C1 segment of cervical spinal cord (tissue), 14 donors: ENCODE measurements around the gene FBXL2.
A peak's percentile ranks its signal among the peaks of the same experiment; 100 is the strongest.
"Not testable (repeated sequence)": the region's sequence is repeated elsewhere in the genome, so short reads cannot be mapped to it uniquely, and the experiment has no call there.

Experiments used
- DNase-seq, 14 donors: peaks; one replicate each; lab custom pipeline; 2025; lab: John Stamatoyannopoulos, UW

FBXL2 gene

DNA sequence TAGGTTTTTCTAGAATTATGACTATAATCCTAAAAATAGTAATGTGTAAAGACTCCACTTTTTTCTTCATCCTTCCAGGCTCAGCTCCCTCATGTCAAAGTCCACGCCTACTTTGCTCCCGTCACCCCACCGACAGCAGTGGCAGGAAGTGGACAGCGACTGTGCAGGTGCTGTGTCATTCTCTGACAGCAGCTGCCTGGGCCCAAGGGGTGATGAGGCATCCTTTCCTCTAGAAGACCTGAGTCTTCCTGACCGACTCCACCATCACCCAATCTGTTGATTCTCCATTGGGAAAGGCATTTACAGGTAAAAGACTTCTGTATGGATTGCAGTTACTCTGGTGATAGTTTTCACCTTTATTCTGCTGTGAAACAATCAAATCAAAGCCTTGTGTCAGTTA is 108.2 kb downstream of the FBXL2 start:
- no peak for DNase-seq

DNA sequence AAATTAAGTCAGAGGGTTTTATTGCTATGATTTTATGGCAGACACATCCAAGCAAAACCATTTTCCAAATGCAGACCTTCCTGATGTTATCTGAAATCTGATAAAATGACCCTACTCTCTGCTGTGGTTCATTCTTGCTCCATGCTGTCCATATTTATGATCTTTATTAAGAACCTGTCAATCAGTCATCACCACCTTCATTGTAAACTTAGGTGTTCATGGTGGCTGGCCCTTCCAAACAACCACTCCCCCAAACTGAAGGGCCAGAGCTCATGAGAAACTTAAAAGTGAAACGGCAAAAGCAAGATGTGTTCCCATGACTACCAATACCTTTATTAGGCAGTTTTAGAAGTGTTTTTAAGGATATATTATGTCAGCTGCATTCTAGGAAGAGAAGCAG is 109.4 kb downstream of the FBXL2 start:
- DNase-seq, result no peak

DNA sequence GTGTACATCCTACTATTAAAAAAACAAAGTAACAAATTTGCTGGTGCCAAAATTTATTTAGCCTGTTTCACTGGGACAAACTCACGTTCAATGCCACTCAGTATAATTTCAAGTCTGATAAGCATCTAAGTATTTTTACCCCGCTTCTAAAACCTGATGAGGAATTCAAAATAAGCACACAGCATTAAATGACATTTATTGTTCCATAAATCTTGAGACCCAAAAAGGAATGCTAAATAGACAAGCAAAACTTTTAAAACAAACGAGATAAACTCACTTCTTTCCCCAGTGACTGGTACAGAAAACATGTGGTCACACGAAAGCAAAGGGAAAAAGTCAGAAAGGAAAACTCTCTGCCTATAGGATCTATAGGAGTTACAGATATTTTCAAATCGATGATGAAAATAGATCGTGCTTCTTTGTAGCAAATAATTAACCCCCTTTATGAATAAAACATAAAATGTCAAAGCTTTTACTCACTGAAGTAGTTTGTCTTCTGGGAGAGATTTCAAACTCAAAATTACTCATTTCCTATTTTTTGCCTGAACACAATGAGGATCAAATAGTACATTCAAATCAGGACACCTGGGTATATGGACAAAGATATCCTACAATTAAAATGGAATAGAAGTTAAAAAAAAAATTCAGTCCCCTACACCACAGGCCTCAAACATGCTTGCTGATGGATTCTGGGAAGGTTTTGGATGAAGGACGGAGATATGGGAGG is 111.3 kb downstream of the FBXL2 start:
- no peak for DNase-seq

DNA sequence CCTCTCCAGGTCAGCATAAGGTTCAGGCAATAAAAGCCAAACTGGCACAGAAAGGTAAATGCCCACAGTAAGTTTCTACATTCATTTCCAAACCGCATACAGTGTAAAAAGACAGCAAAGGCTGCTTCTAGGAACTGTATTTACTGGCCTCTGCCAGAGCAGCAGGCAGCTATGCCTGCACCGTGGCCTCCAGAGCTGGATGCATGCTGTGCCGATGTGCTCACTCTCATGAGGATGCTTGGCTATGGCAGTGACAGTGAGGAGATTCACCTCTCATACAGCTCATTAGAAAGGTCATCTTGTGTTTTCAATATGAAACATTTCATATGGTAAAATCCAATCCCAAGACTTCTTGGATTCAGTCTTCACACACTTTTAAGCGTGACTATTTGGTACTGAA is 112.7 kb downstream of the FBXL2 start:
- peak in 1 of 14 donors; percentile 15 for DNase-seq

DNA sequence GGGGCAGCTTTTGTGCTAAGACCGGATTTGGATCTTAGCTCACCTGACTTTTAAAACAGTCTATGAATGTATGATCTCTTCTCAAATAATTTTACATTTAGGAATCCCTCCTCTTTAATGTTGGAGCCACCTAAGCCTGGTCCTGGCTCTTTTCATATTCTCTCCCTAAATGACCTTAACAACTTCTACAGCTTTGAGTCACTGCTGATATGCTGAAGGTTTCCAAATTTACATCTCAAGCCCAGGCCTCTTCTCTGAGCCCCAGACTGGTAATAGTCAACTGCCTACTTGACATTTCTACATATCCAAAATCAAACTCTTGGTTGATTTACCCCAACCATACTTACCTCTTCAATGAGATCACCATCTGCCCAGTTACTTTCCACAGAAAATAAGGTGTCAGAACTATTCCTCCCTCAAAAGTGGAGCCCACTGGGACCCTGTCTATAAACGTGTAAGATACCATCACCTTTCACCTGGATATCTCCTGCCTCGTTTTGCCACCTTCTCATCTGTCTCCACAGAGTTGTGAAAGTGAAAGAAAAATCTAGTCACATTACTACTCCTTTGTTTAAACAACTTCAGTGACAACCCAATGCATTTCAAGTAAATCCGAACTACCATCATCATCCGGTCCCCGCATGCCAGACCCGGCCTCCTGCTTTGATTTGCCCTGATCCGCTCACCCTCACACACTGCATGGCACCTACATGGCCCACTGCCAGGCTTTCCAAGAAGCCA is 114.2 kb downstream of the FBXL2 start:
- DNase-seq, result no peak

DNA sequence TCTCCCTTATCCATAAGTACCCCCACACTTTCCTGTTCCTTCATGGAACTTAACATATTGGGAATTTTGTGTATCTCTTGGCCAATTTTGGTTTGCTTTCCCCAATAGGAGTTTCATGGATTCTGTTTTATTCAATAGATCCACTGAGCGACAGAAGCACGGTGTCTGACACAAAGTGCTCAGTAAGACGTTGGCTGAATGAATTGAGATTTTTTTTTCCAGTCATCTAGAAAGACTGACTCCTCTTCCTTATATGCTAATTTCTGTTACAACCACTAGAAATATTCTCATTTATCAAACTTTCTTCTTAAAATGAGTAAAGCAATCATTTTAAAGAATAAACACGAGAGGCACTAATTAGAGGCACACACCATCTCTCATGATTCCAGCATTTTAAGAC is 114.9 kb downstream of the FBXL2 start:
- DNase-seq, result no peak

DNA sequence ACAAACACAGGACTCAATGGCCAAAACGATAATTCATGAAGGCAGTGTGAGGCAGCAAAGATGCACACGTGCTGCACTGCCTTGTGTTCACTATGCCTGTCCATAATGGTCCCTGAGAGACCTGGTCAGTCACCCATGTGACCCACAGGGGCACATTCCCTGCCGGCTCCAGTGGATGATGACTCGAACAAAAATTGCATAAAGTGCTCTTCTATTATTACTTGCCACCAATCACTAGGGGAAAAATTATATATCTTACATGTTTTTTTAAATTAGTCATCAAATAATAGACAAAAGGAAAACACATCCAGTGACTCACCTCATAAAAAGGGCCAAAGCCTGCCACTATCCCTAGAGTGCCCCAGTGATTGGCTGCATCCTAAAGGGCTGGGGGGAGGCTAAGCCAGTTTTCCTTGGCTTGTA is 115.5 kb downstream of the FBXL2 start:
- DNase-seq, result no peak

DNA sequence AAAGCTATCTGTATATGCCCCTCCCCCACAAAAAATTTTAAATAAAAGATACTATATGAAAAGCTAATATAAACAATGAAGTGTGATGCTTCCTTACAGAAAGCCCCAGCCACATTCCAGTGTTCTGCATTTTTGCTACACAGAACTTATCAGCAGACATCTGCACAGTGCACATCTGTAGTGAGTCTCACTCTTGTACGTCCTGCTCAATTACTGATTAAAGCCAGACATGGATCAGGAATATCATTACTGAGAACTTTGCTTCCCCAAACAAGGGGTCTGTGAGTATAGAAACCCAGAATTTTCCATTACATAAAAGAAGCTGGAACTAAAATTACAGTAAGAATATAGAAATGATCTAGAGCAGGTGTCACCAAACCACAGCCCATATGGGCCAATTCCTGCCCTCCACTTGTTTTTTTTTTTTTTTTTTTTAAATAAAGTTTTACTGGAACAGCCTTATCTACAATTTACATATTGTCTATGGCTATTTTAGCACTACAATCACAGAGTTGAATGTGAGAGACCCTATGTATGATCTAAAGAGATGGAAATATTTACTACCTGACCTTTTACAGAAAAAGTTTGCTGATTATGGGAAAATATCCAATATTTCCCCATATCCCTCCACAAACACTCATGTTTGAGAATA is 117.3 kb downstream of the FBXL2 start:
- DNase-seq, result no peak

DNA sequence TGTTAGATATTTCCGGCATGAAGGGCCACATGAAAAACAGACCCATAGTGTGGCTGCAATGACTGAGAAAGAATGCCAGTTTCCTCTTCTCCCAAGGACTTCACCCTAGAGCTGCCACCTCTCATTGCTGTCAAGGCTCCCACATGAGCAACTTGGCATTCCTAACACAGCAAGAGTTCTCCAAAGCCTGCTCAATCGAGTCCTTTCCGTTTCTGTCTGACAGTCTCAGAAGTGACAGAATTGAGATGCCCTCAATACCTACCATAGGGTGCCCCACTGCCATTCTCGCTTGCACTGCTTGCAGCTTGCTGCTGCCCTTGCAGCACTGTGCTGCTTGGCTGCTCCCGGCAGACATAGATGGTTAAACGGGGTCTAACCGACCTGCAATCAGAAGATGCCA is 118.7 kb downstream of the FBXL2 start:
- DNase-seq, result no peak

DNA sequence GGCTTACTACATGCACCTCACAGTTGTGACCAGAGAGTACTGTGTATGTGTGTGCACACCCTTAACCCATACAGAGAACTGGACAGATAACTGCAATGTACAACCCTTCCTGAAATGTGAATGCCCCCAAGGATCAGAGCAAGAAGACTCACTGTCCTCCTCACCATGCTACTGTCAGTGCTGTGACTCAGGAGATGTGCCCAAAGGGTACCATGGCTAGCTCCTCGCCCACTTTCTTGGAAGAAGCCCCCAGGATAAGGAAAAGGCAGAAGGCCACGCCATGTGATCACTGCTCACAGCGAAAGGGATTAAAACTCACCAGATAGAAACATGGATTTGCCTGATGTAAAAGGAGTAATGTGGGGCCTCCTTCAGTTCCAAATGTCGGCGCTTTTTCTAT is 121.2 kb downstream of the FBXL2 start:
- peak in 1 of 14 donors; percentile 2 for DNase-seq

DNA sequence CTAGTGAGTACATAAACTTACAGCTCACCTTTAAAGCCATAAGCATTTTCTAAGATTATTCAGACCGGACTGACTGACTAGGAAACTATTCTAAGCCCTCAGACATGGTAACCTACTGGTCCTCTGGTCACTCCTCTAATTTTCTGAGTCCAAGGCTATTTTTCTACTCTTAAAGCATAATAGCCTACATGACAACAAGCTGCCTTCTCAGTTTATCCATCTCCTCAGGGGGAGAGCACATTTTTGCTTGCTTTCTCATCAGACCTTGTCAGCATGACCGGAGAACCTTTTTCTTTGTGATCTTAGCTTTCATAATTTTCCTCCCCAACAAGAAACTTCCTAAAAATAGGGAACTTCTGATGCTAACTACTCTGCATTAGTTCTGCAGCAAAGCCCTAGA is 124.5 kb downstream of the FBXL2 start:
- no peak for DNase-seq

DNA sequence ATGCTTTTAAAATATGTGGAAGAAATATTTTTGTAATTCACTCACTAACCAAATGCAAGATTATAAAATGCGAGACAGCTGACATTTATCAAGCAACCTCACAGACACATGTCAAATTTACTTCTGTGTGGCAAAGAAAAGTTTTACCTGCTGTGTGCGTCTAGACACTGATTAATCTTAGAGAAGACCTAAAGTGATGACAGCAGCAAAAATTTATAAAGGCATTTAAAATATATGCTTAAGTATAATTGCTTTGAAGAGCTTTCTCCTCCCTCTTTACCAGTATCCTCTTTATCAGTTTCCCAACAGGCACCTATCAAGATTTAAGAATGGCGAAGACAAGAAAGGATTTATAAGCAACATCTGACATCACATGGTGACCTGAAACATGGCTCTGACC is 125.7 kb downstream of the FBXL2 start:
- DNase-seq, result no peak

DNA sequence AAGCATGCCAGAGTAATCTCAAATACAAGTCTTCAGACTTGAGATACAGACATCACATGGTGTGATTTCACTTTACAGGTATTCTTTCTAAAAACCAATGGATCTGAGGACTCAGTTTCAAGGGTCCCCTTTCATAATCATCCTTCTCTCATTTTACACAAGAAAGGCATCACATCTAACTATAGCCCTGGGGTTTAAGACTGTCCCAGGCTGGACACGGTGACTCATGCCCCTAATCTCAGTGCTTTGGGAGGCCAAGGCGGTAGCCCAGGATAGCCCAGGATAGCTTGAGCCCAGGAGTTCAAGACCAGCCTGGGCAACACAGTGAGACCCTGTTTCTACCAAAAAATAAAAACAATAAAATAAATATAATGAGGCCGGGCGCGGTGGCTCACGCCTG is 126.5 kb downstream of the FBXL2 start:
- DNase-seq, result no peak

DNA sequence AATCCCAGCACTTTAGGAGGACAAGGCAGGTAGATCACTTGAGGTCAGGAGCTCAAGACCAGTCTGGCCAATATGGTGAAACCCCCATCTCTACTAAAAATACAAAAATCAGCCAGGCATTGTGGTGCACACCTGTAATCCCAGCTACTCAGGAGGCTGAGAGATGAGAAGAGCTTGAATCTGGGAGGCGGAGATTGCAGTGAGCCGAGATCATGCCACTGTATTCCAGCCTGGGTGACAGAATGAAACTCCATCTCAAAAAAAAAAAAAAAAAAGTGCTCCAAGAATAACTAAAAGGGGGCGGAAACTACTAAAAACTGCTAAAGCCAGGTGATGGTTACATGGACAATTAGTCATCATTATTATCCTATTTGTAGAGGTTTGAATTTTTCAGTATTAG is 133.6 kb downstream of the FBXL2 start:
- not testable (repeated sequence) for DNase-seq

DNA sequence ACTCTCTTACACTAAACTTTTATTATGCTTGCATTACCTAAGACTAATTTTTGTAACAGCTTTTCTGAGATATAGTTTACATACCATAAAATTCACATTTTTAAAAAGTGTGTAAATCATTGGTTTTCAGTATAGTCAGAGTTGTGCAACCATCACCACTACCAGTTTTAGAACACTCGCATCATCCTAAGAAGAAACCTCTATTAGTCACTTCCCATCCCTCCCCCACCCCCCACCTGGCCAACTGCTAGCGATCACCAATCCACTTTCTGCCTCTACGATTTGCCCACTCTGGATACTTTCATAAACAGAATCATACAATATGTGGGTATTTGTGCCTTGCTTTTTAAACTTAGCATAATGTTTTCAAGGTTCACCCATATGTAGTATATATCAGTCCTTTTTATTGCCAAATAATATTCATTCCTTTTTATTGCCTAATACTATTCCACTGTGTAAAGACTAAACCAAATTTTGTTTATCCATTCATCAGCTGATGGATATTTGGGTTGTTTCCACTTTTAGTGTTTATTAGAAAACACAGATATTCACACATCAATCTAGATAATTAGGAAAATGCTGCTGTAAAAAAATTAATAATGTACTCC is 139.9 kb downstream of the FBXL2 start:
- DNase-seq, result no peak

DNA sequence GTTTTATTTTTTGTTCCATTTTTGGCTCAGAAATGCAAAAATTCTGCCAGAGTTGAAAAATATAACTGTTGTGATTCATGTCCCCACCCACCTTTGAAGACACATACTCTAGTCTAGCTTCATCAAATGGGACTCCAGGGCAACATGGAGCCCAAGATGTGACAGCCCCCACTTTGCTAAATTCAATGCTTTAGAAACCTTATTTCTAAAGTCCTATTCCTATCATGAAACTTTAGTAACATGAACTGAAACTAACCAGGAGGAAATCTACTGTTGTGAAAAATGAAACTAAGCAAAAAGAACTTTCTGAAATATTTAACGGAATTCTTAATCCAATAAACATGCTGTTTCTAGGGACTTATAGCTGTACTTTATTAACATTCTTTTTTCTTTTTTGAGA is 142.7 kb downstream of the FBXL2 start:
- no peak for DNase-seq

DNA sequence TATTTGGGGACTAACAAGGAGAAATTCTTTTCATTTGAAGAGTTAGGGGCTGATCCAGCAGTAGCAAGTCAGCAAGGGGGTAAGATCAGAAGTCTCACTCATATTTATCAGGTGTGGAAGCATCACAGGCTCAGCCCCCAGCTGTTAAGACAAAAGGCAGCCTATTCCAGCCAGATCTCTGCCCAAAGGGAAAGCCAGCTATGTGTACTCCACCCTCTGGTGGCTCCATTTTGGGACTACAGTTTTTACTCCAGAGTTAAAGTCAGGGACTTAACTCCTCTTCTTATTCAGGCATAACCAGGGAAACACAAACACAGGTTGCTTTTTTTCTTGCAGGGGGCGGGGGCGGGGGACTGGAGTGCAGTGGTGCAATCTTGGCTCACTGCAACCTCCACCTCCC is 143.7 kb downstream of the FBXL2 start:
- DNase-seq, result no peak

DNA sequence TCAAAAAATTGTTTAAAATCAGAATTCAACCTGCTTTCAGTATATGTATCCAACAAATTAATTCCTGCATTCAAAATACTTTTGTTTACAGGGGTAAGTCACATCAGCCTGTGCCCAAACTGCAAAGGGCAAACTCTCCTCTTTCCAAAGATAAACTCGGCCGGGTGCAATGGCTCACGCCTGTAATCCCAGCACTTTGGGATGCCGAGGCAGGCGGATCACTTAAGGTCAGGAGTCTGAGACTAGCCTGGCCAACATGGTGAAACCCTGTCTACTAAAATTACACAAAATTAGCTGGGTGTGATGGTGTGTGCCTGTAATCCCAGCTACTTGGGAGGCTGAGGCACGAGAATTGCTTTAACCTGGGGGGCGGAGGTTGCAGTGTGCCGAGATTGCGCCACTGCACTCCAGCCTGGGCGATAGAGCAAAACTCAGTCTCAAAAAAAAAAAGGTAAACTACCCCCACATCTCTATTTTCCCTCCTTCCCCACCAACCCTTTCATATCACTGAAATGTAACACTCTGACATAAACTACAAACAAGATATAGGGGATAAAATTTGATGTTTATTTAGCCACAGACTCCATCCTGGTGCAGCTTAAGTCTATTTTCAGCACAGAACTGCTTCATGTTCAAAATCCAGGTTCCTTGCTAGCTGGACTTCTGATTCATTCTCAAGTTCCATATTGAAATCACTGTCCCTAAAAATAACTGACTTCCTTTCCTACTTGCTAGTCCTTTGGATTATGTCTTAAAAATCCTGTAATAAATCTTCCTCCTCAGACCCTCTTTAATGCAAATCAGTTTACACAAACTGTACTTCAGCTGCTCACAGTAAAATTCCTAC is 147.6 kb downstream of the FBXL2 start:
- peak in 1 of 14 donors; percentile 32 for DNase-seq

DNA sequence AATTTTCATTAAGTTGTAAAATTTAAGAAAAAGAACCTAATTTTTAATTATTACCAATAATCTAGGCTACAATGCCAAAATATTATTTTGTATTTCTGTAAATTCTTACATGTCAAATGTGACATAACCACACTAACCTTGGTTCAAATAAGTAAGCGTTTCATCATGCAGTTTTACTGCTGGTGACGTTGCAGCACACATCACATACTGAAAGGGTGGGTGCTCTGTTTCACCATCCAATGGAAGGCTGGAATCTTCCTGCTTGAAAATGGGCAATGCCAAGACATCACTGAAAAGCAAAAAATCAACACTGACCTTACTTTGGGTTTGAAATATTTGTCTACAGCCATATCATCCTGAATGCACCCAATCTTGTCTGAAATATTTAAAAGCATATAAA is 148.2 kb downstream of the FBXL2 start:
- DNase-seq, result peak in 1 of 14 donors; percentile 51

DNA sequence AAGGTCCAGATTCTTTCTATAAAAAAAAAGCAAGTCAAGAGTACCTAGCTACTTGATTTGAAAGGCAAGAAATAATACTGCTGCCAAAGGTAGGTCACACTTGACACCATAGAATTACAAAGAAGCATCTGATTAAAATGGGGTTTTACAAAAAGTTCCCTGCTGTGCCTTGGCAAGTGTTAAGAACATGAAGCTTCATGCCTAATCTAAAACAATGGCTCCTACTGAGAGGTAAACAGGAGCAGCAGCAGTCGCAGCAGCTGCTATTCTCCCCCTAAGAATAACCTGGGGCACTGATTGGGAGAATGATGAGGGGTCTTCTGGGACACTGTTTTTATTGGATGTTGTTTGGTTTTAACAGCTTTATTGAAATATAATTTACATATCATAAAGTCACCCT is 148.8 kb downstream of the FBXL2 start:
- DNase-seq, result peak in 1 of 14 donors; percentile 79

DNA sequence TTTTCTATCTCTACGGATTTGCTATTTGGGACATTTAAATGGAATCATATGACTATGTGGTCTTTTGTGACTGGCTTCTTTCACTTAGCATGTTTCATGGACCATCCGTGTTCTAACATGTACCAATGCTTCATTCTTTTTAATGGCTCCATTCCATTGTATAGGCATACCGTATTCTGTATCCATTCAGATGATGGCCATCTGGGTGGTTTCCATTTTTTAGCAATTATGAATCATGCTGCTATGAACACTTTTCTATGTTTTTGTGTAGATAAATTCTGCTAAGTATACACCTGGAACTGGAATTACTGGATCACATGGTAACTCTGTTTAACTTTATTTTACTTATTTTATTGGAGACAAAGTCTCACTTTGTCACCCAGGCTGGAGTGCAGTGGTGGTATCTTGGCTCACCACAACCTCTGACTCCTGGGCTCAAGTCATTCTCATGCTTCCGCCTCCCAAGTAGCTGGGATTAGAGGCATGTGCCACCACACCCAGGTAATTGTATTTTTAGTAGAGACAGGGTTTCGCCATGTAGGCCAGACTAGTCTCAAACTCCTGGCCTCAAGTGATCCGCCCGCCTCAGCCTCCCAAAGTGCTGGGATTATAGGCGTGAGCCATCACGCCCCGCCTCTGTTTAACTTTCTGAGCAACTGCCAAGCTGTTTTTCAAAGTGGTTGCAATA is 149.5 kb downstream of the FBXL2 start:
- no peak for DNase-seq
